MCF 10A (cell line): ENCODE measurements around the gene CITED4. TPM values are rescaled to one million over a fixed set of nuclear protein-coding genes. Genes with fewer than 3 reads are reported as not detected.

ENCODE experiments used
- BruUV-seq: library from RNA; stranded (reverse); fragments of 400-500 nt; replicated peaks from 2 replicates; lab custom pipeline; 2021; lab: Mats Ljungman, UMichigan
- CTCF ChIA-PET: fragments of 300-600 bp; sonication (Branson Sonifier 250); formaldehyde crosslinking; extraction: SDS; loops from one replicate; lab custom pipeline; 2021; ENCODE audit warnings: antibody characterized with exemption, inconsistent platforms; lab: Yijun Ruan, JAX
- POLR2A ChIA-PET: fragments of 300-600, 350-650 bp; sonication (Branson Sonifier 250); formaldehyde crosslinking; extraction: SDS; loops from one replicate; lab custom pipeline; 2020; ENCODE audit warnings: antibody characterized with exemption, inconsistent platforms; lab: Yijun Ruan, JAX
- DNase-seq: peaks from one replicate; pipeline ENCODE4 v3.0.0-alpha.2; 2018; ENCODE audit not compliant: unreplicated experiment
- H3K27ac Mint-ChIP-seq: one replicate; pipeline ENCODE4 v1.8.0; 2022; ENCODE audit warnings: mild to moderate bottlenecking, low read depth, mixed read lengths; ENCODE audit not compliant: unreplicated experiment
- H3K27me3 Mint-ChIP-seq: one replicate; pipeline ENCODE4 v1.8.0; 2022; ENCODE audit warnings: mixed read lengths; ENCODE audit not compliant: insufficient read depth, unreplicated experiment
- H3K36me3 Mint-ChIP-seq: one replicate; pipeline ENCODE4 v1.8.0; 2022; ENCODE audit warnings: mild to moderate bottlenecking, moderate library complexity, mixed read lengths; ENCODE audit not compliant: insufficient read depth, unreplicated experiment
- H3K4me1 Mint-ChIP-seq: one replicate; pipeline ENCODE4 v1.8.0; 2022; ENCODE audit warnings: mixed read lengths; ENCODE audit not compliant: insufficient read depth, unreplicated experiment
- H3K4me3 Mint-ChIP-seq: one replicate; pipeline ENCODE4 v1.8.0; 2022; ENCODE audit warnings: mild to moderate bottlenecking, moderate library complexity, mixed read lengths; ENCODE audit not compliant: unreplicated experiment
- H3K9me3 Mint-ChIP-seq: one replicate; pipeline ENCODE4 v1.8.0; 2022; ENCODE audit warnings: mixed read lengths; ENCODE audit not compliant: unreplicated experiment
- intact Hi-C: fragments of 100-400 bp; cut with micrococcal nuclease; formaldehyde crosslinking; loops from 2 replicates; pipeline ENCODE4 v1.14.1; 2022
- total RNA-seq: library from RNA; stranded (reverse); gene quantifications from 2 replicates; pipeline ENCODE4 v1.2.3, GENCODE V29; 2022
- TF ChIP-seq, protein P1 (sequence below): fragments of 200-600 bp; IDR thresholded peaks from one replicate; pipeline ENCODE4 v1.8.0; 2022; ENCODE audit warnings: antibody characterized with exemption, mild to moderate bottlenecking; ENCODE audit not compliant: unreplicated experiment

Gene CITED4
- total RNA-seq, 1 experiment from 2014 or later: 43.5 TPM

GRCh38 chr1:40903106-40903505, 40.9 kb upstream of the CITED4 start:
- no peak for DNase-seq
- ChIA-PET CTCF (interaction anchor here (1.2 kb wide), 1 partner anchor 53 kb away, joined by 3 read pairs; no protein-coding TSS in a partner anchor), POLR2A (no interaction called here)
- Mint-ChIP-seq H3K27me3 (no peaks in the 10 kb centered on the region), H3K27ac (peak overlapping the region; percentile 54), H3K36me3 (no peaks in the 10 kb centered on the region), H3K4me1 (peaks cover 23% of the 10 kb centered on the region), H3K4me3 (no peak overlapping the region), H3K9me3 (no peaks in the 10 kb centered on the region)
- BruUV-seq: no TSS peak
- intact Hi-C loops: no loop called here
- TF ChIP-seq, protein P1, sequence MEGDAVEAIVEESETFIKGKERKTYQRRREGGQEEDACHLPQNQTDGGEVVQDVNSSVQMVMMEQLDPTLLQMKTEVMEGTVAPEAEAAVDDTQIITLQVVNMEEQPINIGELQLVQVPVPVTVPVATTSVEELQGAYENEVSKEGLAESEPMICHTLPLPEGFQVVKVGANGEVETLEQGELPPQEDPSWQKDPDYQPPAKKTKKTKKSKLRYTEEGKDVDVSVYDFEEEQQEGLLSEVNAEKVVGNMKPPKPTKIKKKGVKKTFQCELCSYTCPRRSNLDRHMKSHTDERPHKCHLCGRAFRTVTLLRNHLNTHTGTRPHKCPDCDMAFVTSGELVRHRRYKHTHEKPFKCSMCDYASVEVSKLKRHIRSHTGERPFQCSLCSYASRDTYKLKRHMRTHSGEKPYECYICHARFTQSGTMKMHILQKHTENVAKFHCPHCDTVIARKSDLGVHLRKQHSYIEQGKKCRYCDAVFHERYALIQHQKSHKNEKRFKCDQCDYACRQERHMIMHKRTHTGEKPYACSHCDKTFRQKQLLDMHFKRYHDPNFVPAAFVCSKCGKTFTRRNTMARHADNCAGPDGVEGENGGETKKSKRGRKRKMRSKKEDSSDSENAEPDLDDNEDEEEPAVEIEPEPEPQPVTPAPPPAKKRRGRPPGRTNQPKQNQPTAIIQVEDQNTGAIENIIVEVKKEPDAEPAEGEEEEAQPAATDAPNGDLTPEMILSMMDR: no peak

DNA sequence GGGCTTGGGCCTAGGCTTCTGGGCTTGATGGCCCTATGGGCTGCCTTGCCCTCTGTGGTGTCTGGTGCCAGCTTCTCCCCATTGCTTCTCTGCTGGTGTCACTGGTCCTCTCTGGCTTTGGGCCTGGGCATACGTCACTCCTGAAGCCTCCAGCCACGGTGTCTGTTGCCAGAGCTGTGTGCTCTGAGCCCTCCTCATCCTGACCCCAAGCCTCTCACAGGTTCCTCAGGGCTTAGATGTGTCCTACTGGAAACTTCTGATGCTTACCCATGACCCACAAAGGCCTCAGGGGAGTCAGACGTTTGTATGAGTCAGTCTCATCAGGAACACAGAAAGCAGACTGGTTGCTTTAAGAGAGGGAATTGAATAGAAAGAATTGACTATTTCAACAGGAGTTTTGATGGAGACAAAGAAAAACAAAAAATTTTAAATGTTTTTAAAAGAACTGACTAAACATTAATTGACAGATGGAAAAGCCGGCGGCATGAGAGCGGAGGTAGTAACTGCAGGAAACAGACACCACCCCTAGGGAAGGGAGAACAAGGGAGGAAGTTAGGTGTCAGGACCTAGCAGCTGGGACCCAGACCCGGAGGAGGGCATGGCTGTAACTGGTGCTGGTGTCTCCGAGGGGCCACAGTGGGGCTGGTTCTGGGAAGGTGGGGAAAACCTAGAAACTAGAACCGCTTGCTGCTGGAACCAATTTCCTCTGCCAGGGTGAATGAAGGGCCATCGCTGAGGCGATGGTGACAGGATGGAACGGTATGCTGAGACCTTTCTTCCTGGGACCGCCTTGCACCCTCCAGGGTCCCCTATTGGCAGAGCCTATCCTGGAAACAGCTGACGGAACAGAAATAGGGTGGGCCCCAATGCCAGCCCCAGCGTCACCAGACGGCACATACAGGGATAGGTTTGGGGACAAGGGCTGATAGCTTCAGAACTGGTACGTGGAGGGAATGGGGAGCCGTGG, 40.0 kb upstream of the CITED4 start:
- DNase-seq: peak; percentile 83
- ChIA-PET POLR2A (interaction anchor here (0.6 to 1.2 kb wide), 5 partner anchors 15 to 114 kb away, joined by 3 to 4 read pairs (median 3); no protein-coding TSS in a partner anchor), CTCF (interaction anchor here (0.6 kb wide), 1 partner anchor 51 kb away, joined by 3 read pairs; no protein-coding TSS in a partner anchor)
- intact Hi-C loops: no loop called here
- TF ChIP-seq, protein P1: no peak
- H3K9me3 Mint-ChIP-seq: no peaks in the 10 kb centered on the region
- H3K36me3 Mint-ChIP-seq: no peaks in the 10 kb centered on the region
- BruUV-seq: no TSS peak
- H3K27me3 Mint-ChIP-seq: no peaks in the 10 kb centered on the region
- H3K4me1 Mint-ChIP-seq: peaks cover 30% of the 10 kb centered on the region
- peak overlapping the region; percentile 54 for H3K27ac Mint-ChIP-seq
- H3K4me3 Mint-ChIP-seq: no peak overlapping the region

DNA sequence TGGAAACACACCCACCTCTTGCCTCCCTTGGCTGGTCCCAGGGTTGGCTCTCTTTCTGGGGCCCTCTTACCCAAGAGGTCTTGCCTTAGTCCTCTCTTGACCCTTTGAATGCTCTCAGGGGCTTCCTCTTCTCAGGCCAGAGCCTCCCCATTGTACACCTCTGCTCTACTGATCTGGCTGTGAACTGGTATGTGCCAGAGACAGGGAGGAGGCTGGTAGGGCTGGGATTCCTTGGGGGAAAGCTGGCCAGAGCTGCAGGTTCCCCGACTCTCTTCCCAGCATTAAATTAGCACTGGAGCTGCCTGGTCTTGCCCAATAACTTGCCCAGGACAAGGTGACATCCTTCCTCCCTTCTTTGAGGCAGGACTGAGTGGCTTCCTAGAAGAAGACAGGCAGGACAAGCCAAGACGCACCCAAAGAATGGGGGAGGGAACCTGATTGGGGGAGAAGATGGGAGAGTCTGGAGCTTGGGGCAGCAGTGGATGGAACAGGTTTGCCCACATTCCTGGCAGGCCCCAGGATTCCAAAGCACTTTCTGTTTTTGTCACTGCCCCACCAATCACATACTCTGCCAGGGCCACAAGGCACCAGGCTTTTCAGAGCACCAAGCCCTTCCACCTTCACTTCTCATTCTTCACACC, 37.2 kb upstream of the CITED4 start:
- no peaks in the 10 kb centered on the region for H3K27me3 Mint-ChIP-seq
- peaks cover 25% of the 10 kb centered on the region for H3K4me1 Mint-ChIP-seq
- peak; percentile 35 for DNase-seq
- no TSS peak for BruUV-seq
- H3K36me3 Mint-ChIP-seq: no peaks in the 10 kb centered on the region
- peak overlapping the region; percentile 7 for H3K27ac Mint-ChIP-seq
- POLR2A ChIA-PET: interaction anchor here (1.0 kb wide), 1 partner anchor 9 kb away, joined by 3 read pairs; no protein-coding TSS in a partner anchor
- peaks cover 9% of the 10 kb centered on the region for H3K9me3 Mint-ChIP-seq
- CTCF ChIA-PET: interaction anchor here (0.9 kb wide), 1 partner anchor 52 kb away, joined by 3 read pairs; no protein-coding TSS in a partner anchor
- intact Hi-C loops: loop anchor here (5.0 kb wide), 1 partner anchor 33 kb away; no protein-coding TSS in a partner anchor
- H3K4me3 Mint-ChIP-seq: no peak overlapping the region
- TF ChIP-seq, protein P1: no peak
